Caco-2 (cell line): Measurements from ENCODE around the gene B3GAT3. TPM values are rescaled to one million over a fixed set of nuclear protein-coding genes. Genes with fewer than 3 reads are reported as not detected.
A peak's percentile ranks its signal among the peaks of the same experiment; 100 is the strongest.
"Not testable (repeated sequence)": the region's sequence is repeated elsewhere in the genome, so short reads cannot be mapped to it uniquely, and the experiment has no call there.

ENCODE experiments used
- BruUV-seq: library from RNA; stranded (reverse); fragments of 400-500 nt; replicated peaks from 2 replicates; lab custom pipeline; 2021; lab: Mats Ljungman, UMichigan
- CTCF ChIA-PET: fragments of 300-600 bp; sonication (Branson Sonifier 250); formaldehyde crosslinking; loops from one replicate; lab custom pipeline; 2022; ENCODE audit warnings: antibody characterized with exemption; lab: Charles Lee
- POLR2A ChIA-PET: fragments of 300-600 bp; sonication (Branson Sonifier 250); formaldehyde crosslinking; loops from one replicate; lab custom pipeline; 2022; ENCODE audit warnings: antibody characterized with exemption; lab: Charles Lee
- DNase-seq, 2 experiments: peaks; one replicate each; pipeline versions ENCODE4 v3.0.0 to v3.0.0-alpha.2; 2020 to 2022
- H3K27me3 ChIP-seq: replicated peaks from 2 replicates; pipeline ENCODE4 v1.6.0; 2011; ENCODE audit warnings: low read length; ENCODE audit not compliant: control insufficient read depth, insufficient read depth
- H3K36me3 ChIP-seq: 2 replicates; pipeline ENCODE4 v1.5.1; 2011; ENCODE audit warnings: low read length; ENCODE audit not compliant: control insufficient read depth, insufficient read depth
- H3K4me1 ChIP-seq: fragments of 250-450 bp; sonication (Bioruptor Pico); 2 replicates; pipeline ENCODE4 v1.5.1; 2020; ENCODE audit warnings: mild to moderate bottlenecking
- H3K4me3 ChIP-seq: 2 replicates; pipeline ENCODE4 v1.5.1; 2011; ENCODE audit warnings: low read depth, mild to moderate bottlenecking, control low read depth, low read length
- H3K9me3 ChIP-seq: fragments of 250-450 bp; sonication (Bioruptor Pico); 2 replicates; pipeline ENCODE4 v1.5.1; 2020; ENCODE audit warnings: mild to moderate bottlenecking, moderate library complexity
- H3K27ac Mint-ChIP-seq: one replicate; pipeline ENCODE4 v1.8.0; 2022; ENCODE audit warnings: mixed read lengths; ENCODE audit not compliant: unreplicated experiment
- H3K27me3 Mint-ChIP-seq: one replicate; pipeline ENCODE4 v1.8.0; 2022; ENCODE audit warnings: mixed read lengths; ENCODE audit not compliant: insufficient read depth, unreplicated experiment
- H3K36me3 Mint-ChIP-seq: one replicate; pipeline ENCODE4 v1.8.0; 2022; ENCODE audit warnings: mild to moderate bottlenecking, mixed read lengths; ENCODE audit not compliant: insufficient read depth, unreplicated experiment
- H3K4me1 Mint-ChIP-seq: one replicate; pipeline ENCODE4 v1.8.0; 2022; ENCODE audit warnings: low read depth, mixed read lengths; ENCODE audit not compliant: unreplicated experiment
- H3K4me3 Mint-ChIP-seq: one replicate; pipeline ENCODE4 v1.8.0; 2022; ENCODE audit warnings: mild to moderate bottlenecking, moderate library complexity, mixed read lengths; ENCODE audit not compliant: unreplicated experiment
- H3K9me3 Mint-ChIP-seq: one replicate; pipeline ENCODE4 v1.8.0; 2022; ENCODE audit warnings: mixed read lengths; ENCODE audit not compliant: unreplicated experiment
- CTCF ChIP-seq, 2 experiments: fragments of 200-600 bp in 1 of 2; IDR thresholded peaks; 1 replicate in 1 of 2; 2 replicates in 1 of 2; pipeline versions ENCODE4 v1.5.1 to v1.8.0; 2011 to 2022; ENCODE audit warnings: antibody characterized with exemption in 1 of 2, control low read depth in 1 of 2, inconsistent platforms in 1 of 2, low read depth in 1 of 2, low read length in 1 of 2, mild to moderate bottlenecking in 1 of 2, moderate library complexity in 1 of 2; ENCODE audit not compliant: insufficient read depth in 1 of 2, severe bottlenecking in 1 of 2, unreplicated experiment in 1 of 2
- intact Hi-C: fragments of 100-400 bp; cut with micrococcal nuclease; formaldehyde crosslinking; loops from one replicate; pipeline ENCODE4 v1.10.0; 2022; ENCODE audit not compliant: unreplicated experiment
- total RNA-seq: library from RNA; stranded (reverse); gene quantifications from 2 replicates; pipeline ENCODE4 v1.2.3, GENCODE V29; 2022

Gene B3GAT3
- total RNA-seq, 1 experiment from 2014 or later: 37.6 TPM

GRCh38 chr11:62588966-62589637, 32.7 kb downstream of the B3GAT3 start:
- no peaks in the 10 kb centered on the region for H3K27me3 ChIP-seq
- no peaks in the 10 kb centered on the region for H3K9me3 Mint-ChIP-seq
- peaks cover 78% of the 10 kb centered on the region for H3K36me3 Mint-ChIP-seq
- DNase-seq: peak in 1 of 2 experiments; percentile 43
- ChIA-PET CTCF (interaction anchor here (0.8 to 1.2 kb wide), 2 partner anchors 15 to 164 kb away, joined by 3 to 6 read pairs; partner anchors contain the start of gene EEF1G), POLR2A (interaction anchor here (0.9 to 1.7 kb wide), 3 partner anchors 15 to 36 kb away, joined by 3 to 7 read pairs (median 3); partner anchors contain the start of gene EEF1G)
- intact Hi-C loops: no loop called here
- peak; percentile 33 to 37 for TF ChIP-seq CTCF (IDR thresholded peaks at IDR 0.05; ENCODE audit: insufficient read depth in 1 of 2, low read depth in 1 of 2, low read length in 1 of 2, severe bottlenecking in 1 of 2, unreplicated experiment in 1 of 2)
- no peak overlapping the region for H3K4me3 Mint-ChIP-seq
- no peak overlapping the region for H3K4me3 ChIP-seq
- H3K4me1 ChIP-seq: peaks cover 36% of the 10 kb centered on the region
- peaks cover 9% of the 10 kb centered on the region for H3K36me3 ChIP-seq
- H3K4me1 Mint-ChIP-seq: peaks cover 18% of the 10 kb centered on the region
- H3K27me3 Mint-ChIP-seq: no peaks in the 10 kb centered on the region
- no peak overlapping the region for H3K27ac Mint-ChIP-seq
- H3K9me3 ChIP-seq: no peaks in the 10 kb centered on the region
- BruUV-seq: no TSS peak

DNA sequence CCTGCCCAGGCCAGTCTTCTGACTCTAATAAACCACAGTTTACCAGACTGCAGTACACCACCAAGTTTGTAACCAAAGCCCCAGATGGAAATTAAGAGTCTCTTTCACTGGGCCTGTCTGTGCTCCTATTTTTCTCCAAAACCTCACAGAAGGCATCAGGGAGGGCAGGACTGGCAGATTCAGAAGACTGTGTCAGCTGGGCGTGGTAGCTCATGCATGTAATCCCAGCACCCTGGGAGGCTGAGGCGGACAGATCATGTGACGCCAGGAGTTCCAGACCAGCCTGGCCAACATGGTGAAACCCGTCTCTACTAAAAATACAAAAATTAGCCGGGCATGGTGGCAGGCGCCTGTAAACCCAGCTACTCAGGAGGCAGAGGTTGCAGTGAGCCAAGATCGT, 36.4 kb downstream of the B3GAT3 start:
- CTCF ChIA-PET, DNase-seq, H3K27me3 ChIP-seq, BruUV-seq, H3K4me3 Mint-ChIP-seq, intact Hi-C loops, H3K9me3 Mint-ChIP-seq, H3K4me3 ChIP-seq, H3K36me3 ChIP-seq, H3K27me3 Mint-ChIP-seq, H3K9me3 ChIP-seq, H3K27ac Mint-ChIP-seq: not testable (repeated sequence)
- peaks cover 17% of the 10 kb centered on the region for H3K4me1 Mint-ChIP-seq
- peaks cover 24% of the 10 kb centered on the region for H3K4me1 ChIP-seq
- peaks cover 68% of the 10 kb centered on the region for H3K36me3 Mint-ChIP-seq
- POLR2A ChIA-PET: interaction anchor here (1.0 kb wide), 1 partner anchor 11 kb away, joined by 3 read pairs; the partner anchor contains the start of gene EEF1G

- POLR2A ChIA-PET, H3K4me3 Mint-ChIP-seq, H3K4me3 ChIP-seq, H3K9me3 Mint-ChIP-seq, H3K4me1 ChIP-seq, H3K27ac Mint-ChIP-seq, H3K9me3 ChIP-seq, intact Hi-C loops, H3K27me3 Mint-ChIP-seq, DNase-seq, H3K36me3 ChIP-seq, BruUV-seq, H3K27me3 ChIP-seq: not testable (repeated sequence)
- CTCF ChIA-PET: interaction anchor here (1.0 kb wide), 1 partner anchor 10 kb away, joined by 4 read pairs; the partner anchor contains the start of gene TUT1
- Mint-ChIP-seq H3K36me3 (peaks cover 75% of the 10 kb centered on the region), H3K4me1 (peaks cover 16% of the 10 kb centered on the region)
Observed at GRCh38 chr11:62581735-62582134, 40.1 kb downstream of the B3GAT3 start.
